Measurements from ENCODE around the gene SHF.
A peak's percentile ranks its signal among the peaks of the same experiment; 100 is the strongest.
"Not testable (repeated sequence)": the region's sequence is repeated elsewhere in the genome, so short reads cannot be mapped to it uniquely, and the experiment has no call there.

SHF gene, protein sequence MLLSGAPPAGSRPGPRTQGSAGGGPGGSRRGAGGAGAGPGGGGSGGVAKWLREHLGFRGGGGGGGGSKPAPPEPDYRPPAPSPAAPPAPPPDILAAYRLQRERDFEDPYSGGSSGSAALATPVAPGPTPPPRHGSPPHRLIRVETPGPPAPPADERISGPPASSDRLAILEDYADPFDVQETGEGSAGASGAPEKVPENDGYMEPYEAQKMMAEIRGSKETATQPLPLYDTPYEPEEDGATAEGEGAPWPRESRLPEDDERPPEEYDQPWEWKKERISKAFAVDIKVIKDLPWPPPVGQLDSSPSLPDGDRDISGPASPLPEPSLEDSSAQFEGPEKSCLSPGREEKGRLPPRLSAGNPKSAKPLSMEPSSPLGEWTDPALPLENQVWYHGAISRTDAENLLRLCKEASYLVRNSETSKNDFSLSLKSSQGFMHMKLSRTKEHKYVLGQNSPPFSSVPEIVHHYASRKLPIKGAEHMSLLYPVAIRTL

DNA sequence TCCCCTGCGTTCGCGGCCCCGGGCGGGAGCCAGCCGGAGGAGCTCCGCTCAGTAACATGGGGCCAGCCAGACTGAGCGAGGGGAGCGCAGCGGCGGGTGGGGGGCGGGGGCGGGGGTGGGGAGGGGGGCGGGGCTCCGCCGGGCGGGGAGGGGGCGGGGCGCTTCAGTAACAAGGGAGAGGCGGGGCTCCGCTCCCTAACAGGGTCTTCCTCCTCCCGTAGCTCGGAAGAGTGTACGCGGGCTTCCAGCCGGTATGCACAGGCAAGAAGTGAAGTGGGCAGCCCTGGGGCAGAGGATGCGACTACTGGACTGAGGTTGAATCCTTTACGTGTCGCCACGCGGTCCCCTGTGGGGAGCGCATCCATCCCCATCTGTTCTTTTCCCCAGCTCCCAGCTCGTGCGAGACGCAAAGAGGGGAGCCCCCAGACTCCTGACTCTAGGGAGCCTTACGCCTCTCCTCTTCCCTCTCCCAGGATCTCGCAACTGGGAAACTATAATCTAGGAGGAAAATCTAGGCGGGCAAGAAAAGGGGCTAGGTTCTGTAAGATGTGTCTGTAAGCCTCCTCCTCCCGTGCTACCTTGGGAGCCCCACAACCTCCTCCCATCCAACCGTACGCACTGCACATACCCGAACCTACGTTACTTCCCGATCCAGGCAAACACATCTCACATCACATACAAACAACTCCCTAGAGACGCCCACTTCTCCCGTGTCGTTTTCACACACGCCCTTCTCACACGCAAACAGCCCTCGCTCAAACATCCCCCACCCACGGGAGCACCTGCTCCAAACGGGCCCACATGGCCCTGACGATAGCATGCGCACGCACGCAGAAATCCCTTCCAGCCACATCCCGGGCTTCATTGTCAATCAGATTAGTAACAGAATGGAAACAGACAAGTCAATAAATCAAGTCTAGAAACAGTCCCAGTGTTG is at the start of gene SHF:
Gene SHF (minus strand): TSS at position 73 of the 937 bp plus-strand sequence. CDS start 15 bp downstream, at position 58.
- peak; percentile 73 for DNase-seq

DNA sequence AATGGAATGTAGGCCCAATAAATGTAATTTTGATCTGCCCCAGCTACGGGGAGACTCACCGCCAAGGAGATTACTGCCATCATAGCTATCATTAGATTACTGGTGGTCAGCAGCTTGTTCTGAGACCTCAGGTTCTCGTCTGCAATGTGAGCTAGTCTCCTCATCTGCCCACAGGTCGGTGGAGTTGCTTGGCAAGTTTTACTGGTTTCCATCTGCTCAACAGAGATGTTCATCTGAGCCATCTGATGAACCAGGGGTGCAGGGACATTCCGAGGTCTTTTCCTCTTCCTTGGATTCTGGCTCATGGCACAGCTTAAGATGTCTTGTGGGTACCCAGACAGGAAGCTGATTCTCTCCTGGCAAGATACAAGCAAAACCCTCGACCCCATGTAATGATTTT is 49.0 kb upstream of the SHF start:
- DNase-seq = not testable (repeated sequence)

DNA sequence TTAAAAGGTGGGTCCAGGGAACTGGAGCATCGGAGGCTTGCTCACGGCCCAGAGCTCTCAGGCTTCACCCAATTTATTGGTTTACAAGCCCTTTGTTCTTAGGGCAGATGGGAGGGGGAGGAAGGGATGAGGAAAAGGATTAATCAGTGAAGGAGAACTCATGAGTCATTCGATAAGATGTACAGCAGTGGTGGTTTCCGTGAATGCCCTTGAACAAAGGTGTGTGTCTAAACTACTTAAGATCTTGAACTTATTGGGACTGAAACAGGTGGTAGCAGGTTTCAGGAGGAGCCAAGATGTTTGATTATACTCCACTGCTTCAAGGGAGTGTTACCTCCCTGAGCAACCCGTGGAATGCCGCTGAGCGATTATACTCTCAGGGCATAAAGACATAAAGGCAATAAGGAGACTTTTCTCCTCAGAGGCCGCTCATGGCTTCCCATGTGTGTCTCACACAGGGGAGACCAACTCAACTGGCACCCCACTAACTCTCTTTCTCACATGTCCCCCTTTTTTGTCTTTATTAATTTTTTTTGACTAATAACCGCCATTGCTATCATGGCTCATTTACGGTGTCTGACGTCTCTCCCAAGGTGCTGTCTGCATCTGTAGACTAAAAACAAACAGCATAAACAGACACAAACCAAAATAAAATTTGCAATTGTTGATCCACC is 46.9 kb upstream of the SHF start:
- DNase-seq = no peak

DNA sequence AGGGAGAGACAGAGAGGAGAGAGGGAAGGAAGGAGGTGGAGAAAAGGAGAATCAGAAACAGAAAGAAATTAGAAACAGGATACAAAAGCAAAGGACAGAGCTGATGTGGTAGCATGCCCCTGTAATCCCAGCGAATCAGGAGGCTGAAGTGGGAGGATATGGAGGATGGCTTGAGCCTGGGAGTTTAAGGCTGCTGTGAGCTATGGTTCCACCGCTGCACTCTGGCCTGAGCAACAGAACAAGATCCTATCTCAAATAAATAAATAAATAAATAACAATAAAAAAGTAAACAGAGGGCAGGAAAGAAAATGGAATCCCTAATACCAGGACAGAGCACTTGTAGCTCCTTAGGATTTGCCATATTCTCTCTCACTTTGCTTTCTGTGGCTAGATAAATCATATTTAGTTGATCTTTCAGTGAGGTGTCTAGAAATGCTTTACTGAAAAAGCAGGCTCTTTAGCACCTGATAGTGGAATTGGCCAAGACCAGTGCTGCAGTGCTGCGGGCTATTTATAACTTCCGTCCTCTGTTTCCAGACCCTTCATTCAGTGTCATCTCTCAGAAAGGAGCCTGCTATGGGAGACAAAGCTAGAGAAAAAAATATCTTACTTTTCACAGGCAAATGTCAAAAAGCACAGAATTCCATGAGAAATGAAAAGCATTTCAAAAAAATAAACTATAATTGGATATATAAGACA is 44.2 kb upstream of the SHF start:
- DNase-seq = no peak

DNA sequence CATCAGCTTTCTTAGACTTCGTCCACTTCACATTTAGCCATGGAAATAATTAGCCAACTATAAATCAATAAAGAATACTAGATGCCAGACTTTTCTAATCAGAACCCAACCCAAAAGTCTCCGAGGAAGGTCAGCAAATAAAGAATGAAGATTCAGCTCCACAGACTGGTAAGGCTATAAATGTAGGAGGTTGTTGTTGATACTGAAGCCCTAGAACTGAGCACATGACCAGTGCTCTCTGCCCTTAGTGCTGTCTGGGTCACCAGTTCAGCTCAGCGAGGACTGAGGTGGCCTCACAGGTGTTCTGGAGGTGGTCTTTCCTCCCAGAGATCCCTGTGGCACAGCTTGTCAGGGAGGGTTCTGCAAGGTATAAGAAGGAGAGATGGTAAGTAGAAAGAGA is 43.4 kb upstream of the SHF start:
- no peak for DNase-seq

DNA sequence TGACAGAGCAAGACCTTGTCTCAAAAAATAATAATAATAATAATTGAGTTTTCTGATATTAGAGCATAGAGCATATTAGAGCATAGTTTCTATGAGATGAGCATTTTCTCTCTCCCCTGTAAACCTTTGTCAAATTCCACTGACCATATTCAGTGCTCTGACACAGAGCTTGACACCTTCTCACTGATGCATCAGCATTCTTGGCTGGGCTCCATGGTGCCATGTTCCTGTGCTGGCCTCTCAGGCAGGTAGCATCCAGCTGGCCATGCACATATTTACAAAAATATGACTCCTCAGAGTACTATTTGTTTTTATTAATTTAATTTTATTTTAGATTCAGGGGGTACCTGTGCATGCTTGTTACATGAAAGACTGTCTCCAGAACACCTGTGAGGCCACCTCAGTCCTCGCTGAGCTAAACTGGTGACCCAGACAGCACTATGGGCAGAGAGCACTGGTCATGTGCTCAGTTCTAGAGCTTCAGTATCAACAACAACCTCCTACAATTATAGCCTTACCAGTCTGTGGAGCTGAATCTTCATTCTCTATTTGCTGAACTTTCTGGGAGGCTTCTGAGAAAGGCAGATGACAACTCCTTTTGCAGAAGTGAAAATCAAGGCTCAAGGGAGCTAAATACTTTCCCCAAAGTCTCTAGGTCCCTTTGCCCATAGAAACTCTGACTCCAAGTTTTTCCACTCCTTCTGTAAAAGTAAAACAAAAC is 42.6 kb upstream of the SHF start:
- no peak for DNase-seq

DNA sequence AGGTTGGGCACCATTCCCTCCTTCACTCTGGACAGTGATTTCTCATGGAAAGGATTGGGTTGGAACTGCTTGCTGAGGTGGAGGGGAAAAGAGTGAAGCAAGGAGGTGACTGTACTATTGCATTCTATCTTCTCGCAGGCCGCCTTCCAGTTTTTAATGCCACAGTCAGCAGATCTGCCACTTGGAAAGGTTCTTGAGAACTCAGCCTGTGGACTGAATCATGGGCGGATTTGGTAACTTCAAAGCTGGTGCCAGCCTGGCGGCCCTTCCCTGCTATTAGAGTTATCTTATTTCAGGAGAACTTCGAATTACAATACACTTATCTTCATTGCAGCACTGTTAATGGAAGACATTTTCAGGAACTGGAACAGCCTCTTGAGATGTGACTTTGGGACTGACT is 41.2 kb upstream of the SHF start:
- no peak for DNase-seq

DNA sequence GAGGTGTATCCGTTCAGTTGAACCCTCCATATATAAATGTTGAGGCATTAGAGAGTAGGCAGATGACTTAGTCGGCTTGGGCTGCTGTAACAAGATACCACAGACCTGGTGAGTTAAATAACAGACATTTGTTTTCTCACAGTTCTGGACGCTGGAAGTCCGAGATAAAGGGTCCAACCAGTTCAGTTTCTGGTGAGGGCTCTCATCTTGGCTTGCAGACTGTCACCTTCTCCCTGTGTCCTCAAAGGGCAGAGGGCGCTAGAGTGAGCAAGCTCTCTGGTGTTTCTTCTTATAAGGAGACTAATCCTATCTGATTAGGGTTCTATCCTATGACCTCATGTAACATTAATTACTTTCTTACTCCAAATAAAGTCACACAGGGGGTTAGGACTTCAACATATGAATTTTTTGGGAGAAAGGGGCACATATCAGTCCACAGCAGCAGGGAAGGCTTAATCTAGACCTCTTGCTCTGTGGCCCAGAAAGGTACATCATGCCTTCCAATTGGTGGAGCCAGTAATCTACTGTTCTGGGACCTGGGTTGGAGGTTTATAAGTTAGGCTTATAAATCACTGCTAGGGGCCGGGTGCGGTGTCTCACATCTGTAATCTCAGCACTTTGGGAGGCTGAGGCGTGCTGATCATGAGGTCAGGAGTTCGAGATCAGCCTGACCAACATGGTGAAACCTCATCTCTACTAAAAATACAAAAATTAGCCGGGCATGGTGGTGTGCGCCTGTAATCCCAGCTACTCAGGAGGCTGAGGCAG is 37.9 kb upstream of the SHF start:
- no peak for DNase-seq

DNA sequence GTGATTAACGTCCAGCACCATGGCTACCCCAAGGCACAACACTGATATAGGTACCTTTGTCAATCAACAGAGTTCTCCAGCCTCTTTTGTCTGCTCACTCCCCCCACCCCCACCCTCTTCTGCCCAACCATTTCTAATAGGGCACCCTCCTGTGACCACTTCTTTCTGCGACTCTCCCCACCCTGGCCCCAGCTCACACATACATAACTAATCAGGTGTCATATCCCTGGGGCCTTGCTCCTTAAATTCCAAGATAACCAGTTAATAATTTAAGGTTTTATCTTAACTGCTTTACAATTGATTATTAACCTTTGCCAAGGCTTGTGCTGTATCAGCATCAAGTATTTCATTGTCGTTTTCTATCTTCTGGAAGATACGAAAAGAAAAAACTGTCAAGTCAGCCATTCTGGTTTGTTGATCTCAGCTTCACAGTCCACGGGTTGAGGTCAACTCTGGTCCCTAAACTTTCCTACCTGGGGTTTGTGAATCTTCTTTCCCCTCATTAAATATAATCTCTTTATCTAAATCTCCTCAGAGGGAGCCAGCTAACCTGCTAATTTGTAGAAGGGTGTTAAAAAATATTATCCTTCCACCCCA is 37.0 kb upstream of the SHF start:
- no peak for DNase-seq

DNA sequence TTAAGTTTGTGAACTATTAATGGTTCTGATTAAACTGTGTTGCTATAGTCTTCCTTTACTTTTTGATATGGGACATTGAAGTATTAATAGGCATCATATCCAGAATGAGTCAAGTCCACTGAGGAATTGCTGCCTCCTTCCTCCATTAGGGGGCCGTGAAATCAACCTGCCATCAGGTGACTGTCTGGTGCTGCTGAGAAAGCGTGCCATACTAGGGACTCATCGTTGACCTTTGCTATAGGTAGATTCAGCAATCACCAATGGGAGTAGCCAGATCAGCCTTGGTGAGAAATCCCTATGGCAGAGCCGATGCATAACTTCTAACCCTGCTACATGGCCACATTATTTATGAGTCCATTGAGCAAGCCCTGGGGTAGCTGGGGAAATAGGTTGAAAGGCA is 34.2 kb upstream of the SHF start:
- no peak for DNase-seq

DNA sequence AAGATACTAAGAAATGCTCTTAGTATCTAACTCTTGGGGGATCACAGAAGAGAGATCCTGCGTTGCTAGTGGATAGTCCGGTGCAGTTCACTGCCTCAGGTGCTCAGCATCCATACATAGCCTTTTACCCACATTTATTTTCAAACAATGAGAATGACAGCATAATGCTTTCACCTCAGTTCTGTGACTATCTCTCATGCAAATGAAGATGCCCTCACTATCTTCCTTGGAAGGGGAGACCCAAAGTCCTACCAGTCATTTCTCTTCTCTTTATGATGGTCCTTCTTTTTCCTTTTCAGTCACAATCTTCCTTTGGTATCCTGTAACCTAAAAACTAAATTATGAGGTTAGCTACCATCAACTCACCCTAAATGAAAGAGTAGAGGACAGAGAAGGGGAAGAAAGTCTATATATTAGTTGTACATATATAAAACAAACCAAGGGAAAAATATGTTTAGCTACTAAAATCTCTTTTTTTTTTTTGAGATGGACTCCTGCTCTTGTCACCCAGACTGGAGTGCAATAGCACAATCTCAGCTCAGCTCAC is 33.4 kb upstream of the SHF start:
- no peak for DNase-seq

DNA sequence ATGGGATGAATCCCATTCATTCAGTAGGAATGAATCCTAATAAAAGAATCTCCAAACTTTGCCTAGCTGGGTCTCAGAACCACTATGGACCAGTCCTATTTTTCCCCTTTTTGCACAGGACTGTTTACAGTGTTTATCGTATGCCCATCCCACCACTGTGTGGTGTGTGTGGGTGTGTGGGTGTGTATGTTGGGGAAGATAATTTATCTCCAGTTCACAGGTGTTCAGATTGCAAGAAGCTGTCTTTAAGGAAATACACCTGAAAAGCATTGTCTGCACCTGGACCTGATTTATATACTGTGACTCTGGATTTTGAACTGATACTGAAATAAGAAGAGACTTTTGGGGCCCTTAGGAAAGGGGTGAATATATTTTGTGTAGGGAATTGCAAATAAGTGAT is 24.7 kb upstream of the SHF start:
- DNase-seq = no peak

DNA sequence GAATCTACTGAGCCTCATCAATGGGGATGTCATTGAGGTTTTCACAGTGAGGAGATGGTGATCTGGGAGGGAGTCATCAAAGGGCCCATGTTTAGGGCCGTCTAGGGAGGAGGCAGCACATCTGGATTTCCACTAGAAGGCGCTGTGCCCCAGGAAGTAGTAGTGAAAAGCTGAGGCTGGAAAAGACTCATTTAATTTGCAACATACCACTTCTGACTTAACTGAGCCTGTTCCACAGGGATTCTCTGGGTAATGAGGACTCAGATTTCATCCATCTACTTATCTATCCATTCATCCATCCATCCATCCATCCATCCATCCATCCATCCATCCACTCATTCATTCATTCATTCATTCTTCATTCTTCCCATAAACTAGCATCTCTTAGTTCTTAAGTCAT is 17.4 kb upstream of the SHF start:
- DNase-seq = peak; percentile 50

DNA sequence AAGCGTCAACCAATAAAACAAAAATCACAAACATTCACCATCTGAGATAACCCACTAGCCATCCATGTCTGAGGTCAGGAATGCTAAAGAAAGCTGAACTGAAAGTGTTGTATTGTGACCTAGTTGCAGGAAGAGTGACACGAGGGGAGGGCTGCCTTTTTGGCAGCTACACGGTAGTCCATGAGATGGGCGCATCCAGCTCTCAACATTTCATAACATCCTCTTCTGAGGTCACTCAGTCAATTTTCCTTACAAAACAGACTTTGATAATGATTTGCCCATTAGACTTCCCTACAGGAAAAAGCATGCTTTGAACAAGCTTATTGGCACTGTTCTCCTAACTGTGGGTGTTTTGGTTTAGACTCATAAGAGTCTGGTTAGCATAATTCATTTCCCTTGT is 15.4 kb upstream of the SHF start:
- no peak for DNase-seq

DNA sequence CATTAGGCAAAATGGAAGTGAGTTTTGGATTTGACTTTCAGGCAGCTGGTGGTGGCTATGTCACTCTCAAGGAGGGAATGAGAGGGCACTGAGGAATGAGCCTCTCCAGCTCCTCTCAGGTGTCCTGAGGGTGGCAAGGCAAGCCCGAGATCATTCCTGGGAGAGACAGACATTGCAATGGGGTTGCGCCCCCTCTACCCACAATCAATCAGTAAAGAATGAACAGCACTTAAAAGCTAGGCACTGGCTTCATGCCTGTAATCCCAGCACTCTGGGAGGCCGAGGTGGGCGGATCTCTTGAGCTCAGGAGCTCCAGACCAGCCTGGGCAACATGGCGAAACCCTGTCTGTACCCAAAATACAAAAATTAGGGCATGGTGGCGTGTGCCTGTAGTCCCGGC is 14.1 kb upstream of the SHF start:
- no peak for DNase-seq

DNA sequence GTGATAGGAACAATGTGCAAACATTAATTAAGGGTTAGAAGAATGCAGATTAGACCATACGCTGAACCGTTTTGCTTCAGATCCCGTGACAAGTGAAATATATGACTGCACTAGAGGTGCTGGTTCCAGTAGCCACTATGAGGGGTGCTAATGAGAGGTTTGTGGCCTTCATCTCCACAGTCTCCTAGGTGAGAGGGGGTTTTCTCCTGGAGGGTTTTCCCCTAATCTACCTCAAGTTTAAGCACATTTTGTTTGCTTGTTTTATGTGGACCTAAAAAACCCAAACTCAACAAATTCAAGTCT is 13.7 kb upstream of the SHF start:
- no peak for DNase-seq

DNA sequence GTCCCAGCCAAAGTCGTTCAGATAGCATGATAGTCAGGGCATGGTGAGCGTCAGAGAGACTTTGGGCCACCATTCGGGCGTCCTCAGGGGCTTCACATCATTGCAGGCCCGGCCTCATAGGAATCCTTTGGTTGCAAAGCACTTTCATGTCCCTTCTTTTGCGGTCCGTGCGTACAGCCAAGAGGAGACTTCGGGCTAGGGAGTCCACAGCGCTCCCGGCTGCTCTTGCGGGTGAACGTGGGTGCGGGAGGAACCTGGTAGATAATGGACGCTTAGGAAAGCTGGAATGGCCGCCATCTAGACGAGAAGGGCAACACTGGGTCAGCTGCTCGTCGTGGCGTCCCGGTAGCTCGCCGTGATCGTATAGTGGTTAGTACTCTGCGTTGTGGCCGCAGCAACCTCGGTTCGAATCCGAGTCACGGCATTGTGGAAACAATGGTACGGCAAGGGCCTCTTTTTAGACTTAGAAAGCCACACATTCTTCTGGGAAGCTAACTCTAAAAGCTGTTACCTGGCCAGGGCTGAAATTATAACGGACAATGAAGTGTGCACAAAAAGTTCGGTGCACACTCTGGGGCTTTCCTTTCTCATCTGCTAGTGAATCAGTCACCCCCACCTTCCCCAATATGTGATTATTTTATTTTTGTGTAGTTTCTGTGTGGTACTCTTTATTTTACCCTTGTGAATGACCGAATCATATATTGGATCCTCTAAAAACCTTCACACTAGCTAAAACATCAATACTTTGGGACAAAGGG is 13.2 kb upstream of the SHF start:
- DNase-seq = peak; percentile 90

DNA sequence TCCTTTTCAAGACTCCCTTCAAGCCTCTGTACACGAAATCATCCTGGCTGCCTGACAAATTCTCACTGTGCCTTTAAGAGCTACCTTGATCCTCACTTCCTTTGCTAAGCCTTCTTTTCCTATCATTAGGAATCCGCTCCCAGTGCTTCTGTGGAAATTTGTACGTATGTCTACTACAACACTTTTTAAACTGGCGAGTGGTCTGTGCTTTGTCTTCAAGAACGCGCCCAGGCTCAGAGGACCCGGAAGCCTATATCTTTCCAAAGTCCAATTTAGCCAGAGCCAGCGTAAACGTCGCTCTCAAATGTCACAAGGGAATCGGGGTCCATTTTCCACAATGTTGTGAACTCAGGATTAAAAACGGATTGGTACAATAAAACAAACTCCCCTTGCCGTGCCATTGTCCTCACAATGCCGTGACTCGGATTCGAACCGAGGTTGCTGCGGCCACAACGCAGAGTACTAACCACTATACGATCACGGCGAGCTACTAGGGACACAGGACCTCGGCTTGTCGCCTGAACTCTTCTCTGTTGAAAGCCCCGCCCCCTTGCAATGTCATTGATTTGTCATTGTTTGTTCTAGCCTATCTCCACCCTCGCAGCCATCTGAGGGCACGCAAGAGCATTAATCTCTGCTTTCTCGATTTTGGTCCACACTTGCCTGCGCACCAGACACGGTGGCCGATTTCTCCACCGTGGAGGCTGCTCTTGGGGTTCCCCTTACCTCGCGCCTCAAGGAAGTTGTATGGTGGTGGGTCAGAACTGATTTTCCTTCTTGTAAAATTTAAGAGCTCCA is 12.4 kb upstream of the SHF start:
- DNase-seq = peak; percentile 97

All from stimulated activated CD4-positive, alpha-beta T cell treated with anti-CD3 and anti-CD28 coated beads, Interleukin-12 subunit alpha, Interleukin-12 subunit beta, amount 100 ng/mL, for 4 hours (primary cell).